HG02623 (cell line): ENCODE data around the gene CEP170.
A peak's percentile ranks its signal among the peaks of the same experiment; 100 is the strongest.

Experiments
- ATAC-seq: cut with Tn5 transposase; IDR thresholded peaks from one replicate; pipeline ENCODE4 v1.9.1; 2021; ENCODE audit warnings: moderate library complexity; ENCODE audit not compliant: unreplicated experiment

CEP170 gene

DNA sequence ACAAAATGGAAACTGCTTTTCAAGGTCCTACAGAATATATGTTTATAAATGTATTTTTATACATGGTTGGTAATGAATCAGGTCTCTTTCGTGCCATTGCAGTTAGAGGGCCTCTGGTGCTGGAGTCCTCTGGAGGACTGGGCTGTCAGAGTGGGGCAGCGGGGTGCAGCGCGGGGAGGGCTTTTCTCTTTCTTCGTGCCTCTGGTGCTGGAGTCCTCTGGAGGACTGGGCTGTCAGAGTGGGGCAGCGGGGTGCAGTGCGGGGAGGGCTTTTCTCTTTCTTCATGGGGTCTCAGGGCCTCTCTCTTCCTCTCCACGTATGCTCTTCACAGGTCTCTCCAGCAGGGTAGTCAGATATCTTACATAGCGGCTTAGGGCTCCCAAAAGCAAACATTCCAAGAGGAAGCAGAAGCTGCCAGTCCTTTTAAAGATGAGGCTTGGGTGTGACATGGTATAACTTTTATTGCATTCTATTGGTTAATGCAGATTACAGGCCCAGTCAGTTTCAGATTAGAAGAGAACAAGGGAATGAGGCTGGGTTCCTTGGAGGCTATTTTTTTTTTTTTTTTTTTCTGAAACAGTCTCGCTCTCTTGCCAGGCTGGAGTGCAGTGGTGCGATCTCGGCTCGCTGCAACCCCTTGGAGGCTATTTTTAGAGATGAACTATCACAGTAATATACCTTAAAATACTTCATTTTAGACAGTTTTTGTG is 13.8 kb upstream of the CEP170 start:
- ATAC-seq = no peak

GRCh38 chr1:243267914-243268653 is 13.0 kb upstream of the CEP170 start:
- ATAC-seq = no peak

- no peak for ATAC-seq
Observed at GRCh38 chr1:243267471-243267880, 12.4 kb upstream of the CEP170 start.

DNA sequence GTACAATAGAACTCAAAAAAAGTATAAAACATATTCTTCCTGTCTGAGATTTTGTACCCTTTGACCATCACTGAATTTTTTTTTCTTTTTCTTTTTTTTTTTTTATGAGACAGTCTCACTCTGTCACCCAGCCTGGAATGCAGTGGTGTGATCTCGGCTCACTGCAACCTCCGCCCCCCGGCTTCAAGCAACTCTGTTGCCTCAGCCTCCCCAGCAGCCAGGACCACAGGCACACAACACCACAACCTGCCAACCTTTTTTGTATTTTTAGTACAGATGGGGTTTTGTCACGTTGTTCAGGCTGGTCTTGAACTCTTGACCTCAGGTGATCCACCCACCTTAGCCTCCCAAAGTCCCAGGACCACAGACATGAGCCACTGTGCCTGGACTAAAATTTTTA is 11.2 kb upstream of the CEP170 start:
- no peak for ATAC-seq

DNA sequence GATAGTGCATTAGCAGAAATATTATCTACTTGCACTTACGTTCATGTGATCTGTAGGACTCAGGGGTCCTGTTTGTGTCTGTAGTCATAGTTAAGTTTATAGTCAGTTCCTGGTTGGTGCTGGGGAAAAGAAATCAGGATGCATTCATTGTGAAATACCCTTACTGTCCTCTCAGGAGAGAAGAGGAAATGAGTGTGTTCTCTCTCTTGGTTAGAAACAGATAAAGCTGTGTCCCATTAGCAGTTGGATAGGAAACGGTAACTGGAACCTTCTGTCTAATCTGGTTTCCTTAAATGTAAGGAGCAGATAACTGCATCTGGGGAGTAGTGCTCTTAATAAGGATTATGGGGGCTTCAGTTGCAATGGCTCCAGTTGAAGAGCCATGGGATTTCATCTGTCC is 9.6 kb upstream of the CEP170 start:
- ATAC-seq = no peak

GRCh38 chr1:243261390-243261789 is 6.3 kb upstream of the CEP170 start:
- ATAC-seq = no peak

GRCh38 chr1:243260221-243260880 is 5.3 kb upstream of the CEP170 start:
- ATAC-seq = no peak

DNA sequence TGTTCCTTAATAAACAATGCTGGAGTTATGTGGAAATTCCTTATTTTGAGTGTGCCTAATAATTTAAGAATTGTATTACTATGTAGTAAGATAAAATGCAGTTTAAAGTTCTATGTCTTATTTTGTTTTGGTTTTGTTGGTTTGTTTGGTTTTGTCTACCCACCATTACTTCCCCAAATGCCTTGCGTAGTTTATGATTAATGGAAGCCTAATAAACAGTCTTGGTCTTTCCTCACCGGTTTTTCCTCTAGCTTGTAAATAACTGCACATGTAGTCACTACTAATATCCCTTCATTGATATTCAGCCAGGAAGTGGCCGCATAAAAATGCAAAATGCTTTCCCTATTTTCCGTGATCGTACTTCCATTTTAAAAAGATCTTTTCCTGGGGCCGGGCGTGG is 3.6 kb upstream of the CEP170 start:
- ATAC-seq = no peak

DNA sequence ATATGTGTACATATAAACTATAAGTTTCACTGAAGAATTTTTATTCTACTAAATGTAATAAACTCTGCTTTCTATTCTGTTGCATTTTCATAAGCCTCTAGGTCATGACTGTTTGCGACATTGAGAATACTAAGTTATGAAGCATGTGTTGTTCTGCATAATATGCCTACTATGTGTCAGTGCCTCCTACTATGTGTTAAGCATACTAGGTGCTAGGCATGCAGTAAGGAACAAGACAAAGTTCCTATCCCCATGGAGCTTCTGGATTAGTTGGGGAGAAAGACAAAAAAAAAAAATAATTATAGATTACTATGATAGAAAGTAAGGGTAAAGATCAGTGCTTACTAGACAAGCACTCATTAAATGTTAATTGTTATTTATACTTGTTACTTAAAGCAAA is 2.1 kb upstream of the CEP170 start:
- ATAC-seq = no peak

DNA sequence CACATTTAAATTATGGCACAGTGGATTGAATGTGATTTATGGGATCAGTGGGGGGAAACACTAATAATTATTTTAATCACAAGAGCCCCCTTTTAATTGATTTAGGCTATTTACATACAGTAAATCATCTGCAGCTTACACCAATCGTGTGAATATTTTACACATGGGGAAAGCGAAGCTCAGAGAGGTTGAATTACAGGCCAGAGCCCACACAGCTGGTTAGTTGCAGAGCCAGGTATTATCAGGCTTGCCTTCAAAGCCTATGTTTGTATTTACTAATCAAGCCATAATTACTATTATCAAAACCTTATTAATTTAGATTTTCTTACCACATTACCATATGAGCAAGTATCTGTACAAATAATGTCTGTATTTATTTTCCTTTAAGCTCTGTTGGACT is 1.5 kb upstream of the CEP170 start:
- ATAC-seq = no peak

DNA sequence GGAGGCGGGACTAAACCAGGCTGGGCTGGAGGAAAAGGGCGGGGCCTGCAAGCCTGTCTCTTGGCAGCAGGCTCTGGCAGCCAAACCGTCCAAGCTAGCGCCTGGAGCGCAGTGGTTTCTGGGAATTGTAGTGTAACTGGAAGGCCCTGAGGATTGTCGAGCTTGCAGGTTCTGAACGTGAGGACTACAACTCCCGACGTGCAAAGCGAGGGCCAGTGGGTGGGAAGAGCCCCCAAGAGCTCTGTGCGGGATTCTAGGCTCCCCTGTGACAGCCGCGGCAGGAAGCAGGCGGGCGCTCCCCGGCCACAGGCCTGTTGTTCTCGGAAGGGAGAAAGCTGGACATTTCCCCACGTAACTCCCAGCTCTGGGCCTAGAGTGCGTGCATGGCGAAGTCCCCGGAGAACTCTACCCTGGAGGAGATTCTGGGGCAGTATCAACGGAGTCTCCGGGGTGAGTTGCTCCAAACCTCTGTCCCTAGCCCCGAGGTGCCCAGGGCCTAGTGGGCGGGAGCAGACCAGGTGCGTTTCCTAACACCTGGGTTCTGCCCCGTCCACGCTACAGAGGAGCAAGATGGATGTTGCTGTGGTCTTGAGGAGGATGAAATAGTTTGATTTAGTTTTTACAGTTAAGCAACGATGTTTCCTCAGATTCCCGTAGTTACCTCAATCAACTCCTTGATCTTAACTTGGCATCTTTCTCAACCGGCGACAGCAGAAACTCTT is 871 bp upstream of the CEP170 start, which contains the start of gene SDCCAG8:
TSS of gene SDCCAG8 (plus strand) at position 251 of the 722 bp plus-strand sequence. CDS start at position 384, 133 bp downstream.
- peak; percentile 66 for ATAC-seq

DNA sequence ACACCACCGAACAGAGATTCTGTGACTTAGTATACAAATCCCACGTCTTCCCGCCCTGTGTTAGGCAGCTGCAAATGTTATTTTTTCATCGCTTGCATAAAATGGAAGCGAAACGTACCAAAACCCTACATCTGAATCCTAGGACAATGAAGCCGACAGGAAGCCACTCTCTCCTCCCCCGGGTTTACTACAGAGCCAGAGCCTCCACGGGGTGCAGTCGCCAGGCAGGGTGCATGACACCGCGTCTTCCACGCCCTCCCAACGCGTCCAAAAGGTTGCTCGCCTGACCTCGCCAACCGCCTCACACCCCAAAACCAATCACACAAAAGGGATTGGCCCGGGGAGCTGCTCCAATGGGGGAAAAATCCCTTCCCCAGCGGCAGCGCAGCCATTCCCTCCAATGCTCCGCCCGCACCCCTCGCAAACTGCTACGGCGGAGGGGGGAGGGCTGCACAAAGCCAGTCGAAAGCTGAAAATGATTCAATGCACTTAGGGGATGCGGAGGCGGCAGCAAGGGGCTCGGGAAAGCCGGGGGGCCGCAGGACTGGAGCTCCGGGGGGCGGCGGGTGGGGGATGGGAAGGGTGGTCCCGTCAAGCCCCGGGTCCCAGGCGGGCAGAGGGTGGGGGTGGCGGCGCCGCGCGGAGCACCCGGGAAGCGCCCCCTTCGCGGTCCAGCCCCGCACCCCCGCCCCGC is 701 bp downstream of the CEP170 start:
- peak; percentile 12 for ATAC-seq

DNA sequence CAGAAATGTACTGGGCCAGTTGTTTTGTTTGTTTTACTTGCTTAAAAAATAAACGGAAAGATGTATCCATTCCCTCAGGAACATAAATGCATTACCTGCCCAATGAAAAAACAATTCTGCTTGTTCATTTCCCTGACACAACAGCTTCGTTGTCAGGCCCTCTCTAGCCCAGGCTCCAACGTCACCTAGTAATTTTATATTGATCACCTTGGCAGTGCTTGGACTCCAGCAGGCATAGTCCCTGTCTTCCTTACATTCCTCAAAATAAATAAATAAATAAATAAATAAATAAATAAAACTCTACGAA is 1.2 kb downstream of the CEP170 start:
- no peak for ATAC-seq

GRCh38 chr1:243253211-243253925 is 1.7 kb downstream of the CEP170 start:
- ATAC-seq = no peak

DNA sequence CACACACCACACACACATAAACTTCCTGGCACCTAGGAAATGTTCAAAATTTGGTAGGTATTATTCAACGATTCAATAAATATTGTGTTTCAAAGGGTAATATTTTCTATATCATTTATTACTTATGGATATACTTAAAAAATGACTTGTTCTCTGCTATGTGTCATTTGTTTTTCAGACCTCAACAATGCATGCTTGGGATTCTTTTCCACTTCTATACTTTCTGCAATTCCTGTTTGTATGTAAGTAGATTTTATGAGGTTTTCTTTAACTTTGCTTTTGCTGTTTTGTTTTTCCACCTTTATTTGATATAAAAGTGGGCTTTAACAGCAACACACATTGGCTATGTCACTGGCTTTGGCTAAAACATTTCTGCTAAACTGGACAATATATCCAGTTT is 3.5 kb downstream of the CEP170 start:
- no peak for ATAC-seq

GRCh38 chr1:243250102-243250501 is 5.0 kb downstream of the CEP170 start:
- ATAC-seq = no peak

DNA sequence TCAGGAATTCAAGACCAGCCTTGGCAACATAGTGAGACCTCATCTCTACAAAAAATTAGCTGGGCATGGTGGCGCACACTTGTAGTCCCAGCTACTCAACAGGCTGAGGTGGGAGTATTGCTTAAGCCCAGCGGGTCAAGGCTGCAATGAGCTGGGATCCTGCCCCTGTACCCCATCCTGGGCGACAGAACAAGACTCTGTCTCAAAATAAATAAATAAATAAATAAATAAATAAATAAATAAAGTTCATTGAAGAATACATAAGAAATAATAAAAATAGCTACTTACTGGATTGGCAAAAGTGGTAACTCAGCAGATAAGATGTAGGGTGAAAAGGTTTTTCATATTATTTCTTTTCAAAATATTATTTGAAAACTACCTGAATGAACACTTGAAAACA is 5.9 kb downstream of the CEP170 start:
- ATAC-seq = no peak

GRCh38 chr1:243247901-243248300 is 7.2 kb downstream of the CEP170 start:
- no peak for ATAC-seq

DNA sequence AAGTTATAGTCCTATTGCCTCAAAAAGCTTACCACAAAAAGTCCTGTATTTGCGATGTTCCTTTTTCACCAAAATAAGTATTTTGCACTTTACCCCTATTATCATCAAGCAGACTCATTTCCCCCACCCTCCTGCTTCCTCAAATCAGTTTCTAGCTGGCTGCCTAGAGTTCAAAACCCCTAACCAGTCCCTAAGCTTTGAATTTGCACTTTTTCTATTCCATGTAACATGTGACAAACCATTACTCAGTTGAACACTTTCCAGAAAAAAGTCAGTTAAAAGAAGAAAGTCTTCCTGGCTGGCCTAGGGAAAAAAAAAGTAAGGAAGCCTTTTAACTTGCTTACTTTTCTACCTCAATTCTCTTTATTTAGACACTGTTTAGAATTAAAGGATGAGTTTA is 8.2 kb downstream of the CEP170 start:
- ATAC-seq = no peak

GRCh38 chr1:243244432-243244841 is 10.6 kb downstream of the CEP170 start:
- no peak for ATAC-seq
